Endodermal cell (in vitro differentiated cells): ENCODE measurements around the gene COL4A1. TPM values are rescaled to one million over a fixed set of nuclear protein-coding genes. Genes with fewer than 3 reads are reported as not detected.

Source experiments
- DNase-seq: peaks from one replicate; pipeline ENCODE4 v3.0.0-alpha.2; 2017
- H3K27ac ChIP-seq: 2 replicates; pipeline ENCODE4 v1.5.1; 2013; ENCODE audit warnings: mild to moderate bottlenecking, low read depth, low read length, moderate library complexity
- H3K27me3 ChIP-seq: 2 replicates; pipeline ENCODE4 v1.6.1; 2013; ENCODE audit warnings: mild to moderate bottlenecking, low read length, moderate library complexity; ENCODE audit not compliant: insufficient read depth, control insufficient read depth, poor library complexity, severe bottlenecking
- H3K36me3 ChIP-seq: 2 replicates; pipeline ENCODE4 v1.7.0; 2013; ENCODE audit warnings: mild to moderate bottlenecking, low read length, moderate library complexity; ENCODE audit not compliant: control insufficient read depth, insufficient read depth
- H3K4me1 ChIP-seq: one replicate; pipeline ENCODE4 v1.7.0; 2013; ENCODE audit warnings: low read length; ENCODE audit not compliant: control insufficient read depth, insufficient read depth
- H3K4me3 ChIP-seq: 2 replicates; pipeline ENCODE4 v1.5.1; 2013; ENCODE audit warnings: mild to moderate bottlenecking, low read length, moderate library complexity
- H3K9ac ChIP-seq: 2 replicates; pipeline ENCODE4 v1.6.1; 2013; ENCODE audit warnings: mild to moderate bottlenecking, low read length, moderate library complexity; ENCODE audit not compliant: poor library complexity, severe bottlenecking; ENCODE audit errors: extremely low read depth
- H3K9me3 ChIP-seq: 2 replicates; pipeline ENCODE4 v1.6.1; 2013; ENCODE audit warnings: mild to moderate bottlenecking, low read length, moderate library complexity; ENCODE audit not compliant: control insufficient read depth
- H3K27ac Mint-ChIP-seq: 2 replicates; pipeline ENCODE4 v1.8.0; 2020; ENCODE audit warnings: mixed read lengths
- H3K27me3 Mint-ChIP-seq: 2 replicates; pipeline ENCODE4 v1.8.0; 2021; ENCODE audit warnings: mild to moderate bottlenecking, mixed read lengths; ENCODE audit not compliant: insufficient read depth
- H3K36me3 Mint-ChIP-seq: 2 replicates; pipeline ENCODE4 v1.8.0; 2020; ENCODE audit warnings: low read depth, mixed read lengths
- H3K4me1 Mint-ChIP-seq: 2 replicates; pipeline ENCODE4 v1.8.0; 2020; ENCODE audit warnings: mixed read lengths
- H3K4me3 Mint-ChIP-seq: 2 replicates; pipeline ENCODE4 v1.8.0; 2020; ENCODE audit warnings: mild to moderate bottlenecking, moderate library complexity, mixed read lengths
- H3K9me3 Mint-ChIP-seq: 2 replicates; pipeline ENCODE4 v1.8.0; 2020; ENCODE audit warnings: mild to moderate bottlenecking, mixed read lengths
- CTCF ChIP-seq: fragments of 200-600 bp; sonication (generic); conservative IDR thresholded peaks from 2 replicates; pipeline ENCODE4 v1.5.0; 2021; ENCODE audit warnings: antibody characterized with exemption, mild to moderate bottlenecking
- WGBS, 2 experiments: methylation state at CpG; one replicate each; pipeline versions ENCODE4 v1.1.5 to v1.1.7; 2013; ENCODE audit warnings: missing lambda C conversion rate in 2 of 2, mixed read lengths in 1 of 2; ENCODE audit not compliant: insufficient coverage in 1 of 2, insufficient read length in 1 of 2; 5-methylcytosine and 5-hydroxymethylcytosine counted together
- total RNA-seq, 2 donors: library from RNA; stranded (reverse); fragmentation: NEBNext Ultra II Directional in 1 of 2; extraction: Animal tissue kit (Norgen Biotek cat#: 25700) in 1 of 2; gene quantifications; 2 replicates in 1 of 2; 3 replicates in 1 of 2; pipeline ENCODE4 v1.2.1, GENCODE V29; 2021

COL4A1 gene
- total RNA-seq, 2 donors from 2014 or later = 702 to 764 TPM

GRCh38 chr13:110231348-110232047 lies 75.5 kb downstream of the COL4A1 start:
- Histone ChIP-seq H3K4me1 (peaks cover 4% of the 10 kb centered on the region), H3K9ac (no peak overlapping the region), H3K27ac (no peak overlapping the region), H3K9me3 (no peaks in the 10 kb centered on the region), H3K4me3 (no peak overlapping the region), H3K27me3 (no peaks in the 10 kb centered on the region), H3K36me3 (peaks cover 43% of the 10 kb centered on the region)
- H3K9me3 Mint-ChIP-seq = no peaks in the 10 kb centered on the region
- WGBS, 2 experiments = 90% methylated on average over 16 of the region's 16 CpGs
- no peak for TF ChIP-seq CTCF
- peaks cover 36% of the 10 kb centered on the region for H3K36me3 Mint-ChIP-seq
- no peak overlapping the region for H3K4me3 Mint-ChIP-seq
- H3K4me1 Mint-ChIP-seq = peaks cover 17% of the 10 kb centered on the region
- no peak overlapping the region for H3K27ac Mint-ChIP-seq
- DNase-seq = peak; percentile 13
- no peaks in the 10 kb centered on the region for H3K27me3 Mint-ChIP-seq

- Mint-ChIP-seq H3K27me3 (no peaks in the 10 kb centered on the region), H3K36me3 (peaks cover 30% of the 10 kb centered on the region), H3K27ac (no peak overlapping the region), H3K9me3 (no peaks in the 10 kb centered on the region), H3K4me1 (peaks cover 23% of the 10 kb centered on the region), H3K4me3 (no peak overlapping the region)
- TF ChIP-seq CTCF = no peak
- no peak overlapping the region for H3K4me3 ChIP-seq
- no peaks in the 10 kb centered on the region for H3K27me3 ChIP-seq
- peaks cover 8% of the 10 kb centered on the region for H3K4me1 ChIP-seq
- H3K36me3 ChIP-seq = peaks cover 36% of the 10 kb centered on the region
- no peaks in the 10 kb centered on the region for H3K9me3 ChIP-seq
- WGBS, 2 experiments = 89 to 94% methylated on average over 11 to 18 of the region's 18 CpGs
- H3K9ac ChIP-seq = no peak overlapping the region
- DNase-seq = no peak
- no peak overlapping the region for H3K27ac ChIP-seq
Measured at GRCh38 chr13:110230661-110231347, 76.2 kb downstream of the COL4A1 start.

- H3K9me3 ChIP-seq = no peaks in the 10 kb centered on the region
- Mint-ChIP-seq H3K27me3 (no peaks in the 10 kb centered on the region), H3K4me3 (no peak overlapping the region), H3K9me3 (no peaks in the 10 kb centered on the region), H3K4me1 (peaks cover 25% of the 10 kb centered on the region), H3K27ac (peak overlapping the region; percentile 27), H3K36me3 (peaks cover 32% of the 10 kb centered on the region)
- H3K4me3 ChIP-seq = no peak overlapping the region
- no peak overlapping the region for H3K9ac ChIP-seq
- no peaks in the 10 kb centered on the region for H3K27me3 ChIP-seq
- WGBS, 2 experiments = 79 to 95% methylated on average over 7 to 16 of the region's 16 CpGs
- H3K36me3 ChIP-seq = peaks cover 33% of the 10 kb centered on the region
- no peak for TF ChIP-seq CTCF
- H3K4me1 ChIP-seq = peaks cover 11% of the 10 kb centered on the region
- no peak for DNase-seq
- no peak overlapping the region for H3K27ac ChIP-seq
Measured at GRCh38 chr13:110229905-110230563, 76.9 kb downstream of the COL4A1 start.
